ENCODE data around the gene AVPR2. TPM values are rescaled to one million over a fixed set of nuclear protein-coding genes. Genes with fewer than 3 reads are reported as not detected.

AVPR2 gene
- total RNA-seq, 1 experiment from 2014 or later: not detected

DNA sequence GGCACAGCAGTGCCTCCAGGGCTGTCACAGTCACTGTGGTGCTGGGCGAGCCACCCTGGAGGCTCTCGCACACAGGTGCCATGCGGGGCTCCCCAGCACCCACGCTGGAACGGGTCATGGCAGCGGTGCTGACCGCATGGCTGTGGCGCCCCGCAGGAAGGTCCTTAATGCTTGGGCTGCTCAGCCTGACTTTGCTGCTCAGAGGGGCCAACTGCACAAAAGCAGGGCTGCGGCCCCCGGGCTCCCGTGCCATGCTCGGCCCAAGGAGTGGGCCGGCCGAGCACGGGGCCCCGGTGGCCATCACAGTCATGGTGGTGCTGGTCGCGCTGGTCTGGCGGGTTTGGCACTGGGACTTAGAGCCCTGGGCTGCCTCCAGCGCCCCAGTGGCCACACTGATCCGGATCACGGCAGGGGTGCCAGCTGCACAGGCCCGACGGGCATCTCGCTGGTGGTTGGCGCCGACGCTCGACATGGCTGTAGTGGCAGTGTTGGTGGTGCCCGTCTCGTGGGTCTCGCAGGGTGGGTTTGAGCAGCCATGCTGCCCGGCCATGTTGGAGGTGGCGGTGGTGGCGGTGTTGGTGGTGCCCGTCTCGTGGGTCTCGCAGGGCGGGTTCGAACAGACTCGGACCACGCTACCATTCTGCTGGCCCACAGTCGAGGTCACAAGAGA lies 50.2 kb downstream of the AVPR2 start:
- H3K9ac ChIP-seq (ENCODE audit: low read length): no peak overlapping the region
- no peaks in the 10 kb centered on the region for H3K9me3 ChIP-seq (ENCODE audit: control insufficient read depth in 1 of 2, insufficient read depth in 1 of 2, low read depth in 1 of 2, low read length in 2 of 2)
- ChIA-PET POLR2A (no interaction called here), CTCF (no interaction called here), RAD21 (ENCODE audit: low non-redundant PET in 1 of 2, low total read pairs in 2 of 2, uncharacterized antibody in 2 of 2, unreplicated experiment in 2 of 2) (no interaction called here)
- TSS peak; percentile 8 for BruUV-seq (replicated peaks)
- no peaks in the 10 kb centered on the region for H3K4me1 ChIP-seq (ENCODE audit: control insufficient read depth in 1 of 2, insufficient read depth in 2 of 2, low read length in 2 of 2)
- H3K79me2 ChIP-seq (ENCODE audit: insufficient read depth, low read length): no peaks in the 10 kb centered on the region; the same call in 1 of the 2 replicates
- H4K20me1 ChIP-seq (ENCODE audit: insufficient read depth): no peaks in the 10 kb centered on the region
- no peak overlapping the region for H3K4me3 ChIP-seq (replicated peaks in 1 of 2; ENCODE audit: low read depth in 1 of 2, low read length in 2 of 2)
- no peaks in the 10 kb centered on the region for H3K9me2 ChIP-seq (ENCODE audit: insufficient read depth)
- no peak overlapping the region for H3K27ac ChIP-seq (ENCODE audit: low read depth, low read length)
- H2AFZ ChIP-seq (ENCODE audit: low read depth, low read length, poor library complexity, severe bottlenecking): no peak overlapping the region
- ATAC-seq: no peak
- H3K36me3 ChIP-seq (ENCODE audit: control insufficient read depth in 1 of 2, insufficient read depth in 2 of 2, low read length in 2 of 2): peaks cover 0 to 19% of the 10 kb centered on the region in 2 experiments; a peak in 1 of 4 replicates
- no peaks in the 10 kb centered on the region for H3K27me3 ChIP-seq (ENCODE audit: insufficient read depth, low read length)
- intact Hi-C loops (cut with micrococcal nuclease): no loop called here
- no peak overlapping the region for H3K4me2 ChIP-seq (ENCODE audit: low read length)
- TF ChIP-seq POLR2AphosphoS5 (IDR thresholded peaks at IDR 0.05; ENCODE audit: low read depth, low read length): no peak
- no peak for TF ChIP-seq EGR1 (IDR thresholded peaks at IDR 0.05; ENCODE audit: low read depth)
- TF ChIP-seq, protein P1, sequence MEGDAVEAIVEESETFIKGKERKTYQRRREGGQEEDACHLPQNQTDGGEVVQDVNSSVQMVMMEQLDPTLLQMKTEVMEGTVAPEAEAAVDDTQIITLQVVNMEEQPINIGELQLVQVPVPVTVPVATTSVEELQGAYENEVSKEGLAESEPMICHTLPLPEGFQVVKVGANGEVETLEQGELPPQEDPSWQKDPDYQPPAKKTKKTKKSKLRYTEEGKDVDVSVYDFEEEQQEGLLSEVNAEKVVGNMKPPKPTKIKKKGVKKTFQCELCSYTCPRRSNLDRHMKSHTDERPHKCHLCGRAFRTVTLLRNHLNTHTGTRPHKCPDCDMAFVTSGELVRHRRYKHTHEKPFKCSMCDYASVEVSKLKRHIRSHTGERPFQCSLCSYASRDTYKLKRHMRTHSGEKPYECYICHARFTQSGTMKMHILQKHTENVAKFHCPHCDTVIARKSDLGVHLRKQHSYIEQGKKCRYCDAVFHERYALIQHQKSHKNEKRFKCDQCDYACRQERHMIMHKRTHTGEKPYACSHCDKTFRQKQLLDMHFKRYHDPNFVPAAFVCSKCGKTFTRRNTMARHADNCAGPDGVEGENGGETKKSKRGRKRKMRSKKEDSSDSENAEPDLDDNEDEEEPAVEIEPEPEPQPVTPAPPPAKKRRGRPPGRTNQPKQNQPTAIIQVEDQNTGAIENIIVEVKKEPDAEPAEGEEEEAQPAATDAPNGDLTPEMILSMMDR (IDR thresholded peaks at IDR 0.05 in 2 of 3, conservative IDR thresholded peaks at IDR 0.05 in 1 of 3; ENCODE audit: borderline replicate concordance in 1 of 3, insufficient read depth in 1 of 3, low read depth in 2 of 3, low read length in 2 of 3): no peak
- TF ChIP-seq SRF (IDR thresholded peaks at IDR 0.05; ENCODE audit: low read depth): no peak
- no peak for TF ChIP-seq CBX3 (IDR thresholded peaks at IDR 0.05; ENCODE audit: low read depth)
- TF ChIP-seq YY1 (IDR thresholded peaks at IDR 0.05; ENCODE audit: extremely low read depth, insufficient replicate concordance, low read depth, low read length): no peak
- TF ChIP-seq POLR2A (IDR thresholded peaks at IDR 0.05; ENCODE audit: borderline replicate concordance, extremely low read depth, insufficient read depth, insufficient read length): no peak
- no peak for TF ChIP-seq ZFX (IDR thresholded peaks at IDR 0.05)
- no peak for TF ChIP-seq CEBPB (IDR thresholded peaks at IDR 0.05; ENCODE audit: low read depth)
- TF ChIP-seq, protein P2, sequence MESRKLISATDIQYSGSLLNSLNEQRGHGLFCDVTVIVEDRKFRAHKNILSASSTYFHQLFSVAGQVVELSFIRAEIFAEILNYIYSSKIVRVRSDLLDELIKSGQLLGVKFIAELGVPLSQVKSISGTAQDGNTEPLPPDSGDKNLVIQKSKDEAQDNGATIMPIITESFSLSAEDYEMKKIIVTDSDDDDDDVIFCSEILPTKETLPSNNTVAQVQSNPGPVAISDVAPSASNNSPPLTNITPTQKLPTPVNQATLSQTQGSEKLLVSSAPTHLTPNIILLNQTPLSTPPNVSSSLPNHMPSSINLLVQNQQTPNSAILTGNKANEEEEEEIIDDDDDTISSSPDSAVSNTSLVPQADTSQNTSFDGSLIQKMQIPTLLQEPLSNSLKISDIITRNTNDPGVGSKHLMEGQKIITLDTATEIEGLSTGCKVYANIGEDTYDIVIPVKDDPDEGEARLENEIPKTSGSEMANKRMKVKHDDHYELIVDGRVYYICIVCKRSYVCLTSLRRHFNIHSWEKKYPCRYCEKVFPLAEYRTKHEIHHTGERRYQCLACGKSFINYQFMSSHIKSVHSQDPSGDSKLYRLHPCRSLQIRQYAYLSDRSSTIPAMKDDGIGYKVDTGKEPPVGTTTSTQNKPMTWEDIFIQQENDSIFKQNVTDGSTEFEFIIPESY (IDR thresholded peaks at IDR 0.05; ENCODE audit: extremely low read depth, insufficient replicate concordance, low read length): no peak
- DNase-seq (ENCODE audit: low read depth, low spot score): no peak

Data from HCT116 (cell line).